GM12878 (cell line): ENCODE results near the gene GRIA2. TPM values are rescaled to one million over a fixed set of nuclear protein-coding genes. Genes with fewer than 3 reads are reported as not detected.

Experiments
- ATAC-seq: fragments of 200-7000 bp; cut with Tn5 transposase; 3 replicates; pipeline ENCODE4 v1.9.1; 2020; ENCODE audit warnings: mild to moderate bottlenecking, moderate library complexity
- BruUV-seq: library from RNA; stranded (reverse); fragments of 400-500 nt; replicated peaks from 2 replicates; lab custom pipeline; 2021; lab: Mats Ljungman, UMichigan
- CTCF ChIA-PET: fragments of 300-600 bp; sonication (Branson Sonifier 250); formaldehyde crosslinking; extraction: SDS; loops from one replicate; lab custom pipeline; 2021; ENCODE audit warnings: inconsistent platforms; lab: Yijun Ruan, JAX
- POLR2A ChIA-PET: fragments of 350-600 bp; formaldehyde crosslinking; extraction: SDS; loops from one replicate; lab custom pipeline; 2021; ENCODE audit warnings: inconsistent platforms; lab: Charles Lee
- RAD21 ChIA-PET: fragments of 300-600 bp; sonication (Branson Sonifier 250); formaldehyde crosslinking; loops from one replicate; lab custom pipeline; 2023; ENCODE audit warnings: antibody characterized with exemption; ENCODE audit not compliant: unreplicated experiment; lab: Charles Lee
- SMC1A ChIA-PET: fragments of 300-600 bp; sonication (Branson Sonifier 250); formaldehyde crosslinking; loops from one replicate; lab custom pipeline; 2023; ENCODE audit not compliant: unreplicated experiment, uncharacterized antibody; lab: Charles Lee
- DNase-seq: peaks from one replicate; pipeline ENCODE4 v3.0.0-alpha.2; 2011; ENCODE audit warnings: low read depth, low spot score
- FAIRE-seq: peaks from 3 replicates; lab custom pipeline; 2011; peaks lifted over from hg19 to GRCh38; lab: Jason Lieb, UNC
- H2AFZ ChIP-seq: 2 replicates; pipeline ENCODE4 v1.6.0; 2011; ENCODE audit warnings: low read depth, low read length, control low read depth; ENCODE audit not compliant: control insufficient read depth
- H3K27ac ChIP-seq: 2 replicates; pipeline ENCODE4 v1.5.1; 2011; ENCODE audit warnings: control low read depth; ENCODE audit not compliant: control insufficient read depth, insufficient read depth
- H3K27me3 ChIP-seq, 2 experiments: replicated peaks in 1 of 2; 2 replicates each; pipeline versions ENCODE4 v1.6.0 to v1.6.1; 2011; ENCODE audit warnings: low read length in 1 of 2; ENCODE audit not compliant: control insufficient read depth in 2 of 2, insufficient read depth in 2 of 2
- H3K36me3 ChIP-seq, 2 experiments: 2 replicates each; pipeline ENCODE4 v1.5.1; 2011; ENCODE audit warnings: low read length in 1 of 2; ENCODE audit not compliant: control insufficient read depth in 2 of 2, insufficient read depth in 2 of 2
- H3K4me1 ChIP-seq: 2 replicates; pipeline ENCODE4 v1.6.1; 2011; ENCODE audit warnings: mild to moderate bottlenecking, low read length, moderate library complexity, mixed read lengths; ENCODE audit not compliant: control insufficient read depth, insufficient read depth
- H3K4me2 ChIP-seq: 2 replicates; pipeline ENCODE4 v1.6.0; 2011; ENCODE audit warnings: control low read depth; ENCODE audit not compliant: control insufficient read depth, insufficient read depth
- H3K4me3 ChIP-seq: fragments of 200-600 bp; sonication (generic); 2 replicates; pipeline ENCODE4 v1.5.1; 2016
- H3K79me2 ChIP-seq: 2 replicates; pipeline ENCODE4 v1.6.0; 2011; ENCODE audit warnings: low read length; ENCODE audit not compliant: control insufficient read depth, insufficient read depth
- H3K9ac ChIP-seq: 2 replicates; pipeline ENCODE4 v1.8.0; 2011; ENCODE audit warnings: low read length, control low read depth, mixed read lengths; ENCODE audit not compliant: control insufficient read depth, insufficient read depth
- H3K9me3 ChIP-seq: replicated peaks from 3 replicates; pipeline ENCODE4 v1.5.1; 2011; ENCODE audit warnings: mild to moderate bottlenecking, low read length; ENCODE audit not compliant: control insufficient read depth, insufficient read depth
- H4K20me1 ChIP-seq: 2 replicates; pipeline ENCODE4 v1.6.0; 2011; ENCODE audit not compliant: control insufficient read depth, insufficient read depth
- NRF1 ChIP-seq: conservative IDR thresholded peaks from 2 replicates; pipeline ENCODE4 v1.6.1; 2011; ENCODE audit warnings: mild to moderate bottlenecking, low read depth, low read length, improper control_type of control experiment
- POU2F2 ChIP-seq: IDR thresholded peaks from 3 replicates; pipeline ENCODE4 v1.6.1; 2011; ENCODE audit warnings: low read depth, mild to moderate bottlenecking, low read length, borderline replicate concordance
- SP1 ChIP-seq: IDR thresholded peaks from one replicate; pipeline ENCODE4 v1.6.1; 2011; ENCODE audit warnings: low read depth, low read length
- STAT1 ChIP-seq: fragments of 450-650 bp; conservative IDR thresholded peaks from 2 replicates; pipeline ENCODE4 v1.6.1; 2014; ENCODE audit warnings: antibody characterized with exemption, mild to moderate bottlenecking
- WGBS: methylation state at CpG from one replicate; pipeline ENCODE4 v1.1.6; 2016; ENCODE audit warnings: low lambda C conversion rate; ENCODE audit not compliant: insufficient replicate concordance, insufficient coverage; ENCODE audit errors: missing lambda C conversion rate; 5-methylcytosine and 5-hydroxymethylcytosine counted together
- in situ Hi-C: fragments of 300-500 bp; cut with MboI; formaldehyde crosslinking; loops from 9 replicates; pipeline ENCODE4 v1.14.3; 2018; ENCODE audit warnings: mixed read lengths
- intact Hi-C: fragments of 100-400 bp; cut with micrococcal nuclease; formaldehyde crosslinking; loops from one replicate; pipeline ENCODE4 v1.14.2; 2022; ENCODE audit not compliant: unreplicated experiment
- polyA plus RNA-seq, 11 experiments: library from polyadenylated mRNA; depleted of rRNA in 4 of 11; unstranded in 6 of 11; stranded (reverse) in 5 of 11; fragments of >200 nt; fragmentation: Nextera tagmentation in 4 of 11; fragmentation: Illumina TruSeq in 1 of 11; extraction: Ambion mirVana in 4 of 11; extraction: Trizol in 1 of 11; gene quantifications; 1 replicate in 1 of 11; 2 replicates in 10 of 11; pipeline versions ENCODE4 v1.2.1 to v1.2.3, GENCODE V29; 2011 to 2016; ENCODE audit warnings: inconsistent platforms in 2 of 11, missing spikeins in 2 of 11, low read depth in 1 of 11
- total RNA-seq, 4 experiments: library from RNA; depleted of rRNA in 3 of 4; stranded (reverse); fragments of >200 nt in 3 of 4; fragmentation: Illumina TruSeq in 1 of 4; extraction: Trizol in 1 of 4; gene quantifications; 2 replicates each; pipeline versions ENCODE4 v1.2.1 to v1.2.3, GENCODE V29; 2013 to 2021
- TF ChIP-seq, protein P1 (sequence below): fragments of 450-650 bp; IDR thresholded peaks from 2 replicates; pipeline ENCODE4 v1.6.1; 2017; ENCODE audit warnings: mild to moderate bottlenecking, moderate library complexity

The GRIA2 gene
- total and polyA plus RNA-seq, 10 of the 15 experiments (the other 5 are each of a cell fraction or from before 2014, with no cell fraction given), result under 0.01 TPM; not detected in 9

DNA sequence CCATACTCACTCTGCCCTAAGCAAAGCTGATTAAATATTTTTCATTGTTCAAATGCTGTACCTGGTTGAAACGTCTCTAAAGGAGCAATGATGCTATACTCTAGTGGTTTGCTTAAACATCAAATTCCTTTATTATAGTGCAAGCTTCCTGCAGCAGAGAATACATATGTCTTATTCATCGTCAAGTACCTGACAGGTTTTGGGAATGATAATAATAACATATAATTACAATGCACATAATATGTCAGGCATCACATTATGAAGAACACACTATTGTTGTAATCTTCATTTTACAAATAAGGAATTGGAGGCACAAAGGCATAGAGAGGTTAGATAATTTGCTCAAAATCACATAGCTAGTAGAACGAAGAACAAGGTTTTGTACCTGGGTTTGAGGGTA is 151.6 kb downstream of the GRIA2 start:
- ChIA-PET CTCF (no interaction called here), POLR2A (no interaction called here), SMC1A (no interaction called here), RAD21 (no interaction called here)
- Histone ChIP-seq H3K4me2 (no peak overlapping the region), H3K79me2 (no peaks in the 10 kb centered on the region), H3K27ac (no peak overlapping the region), H3K27me3 (no peaks in the 10 kb centered on the region), H2AFZ (no peak overlapping the region), H3K9ac (no peak overlapping the region), H3K4me1 (no peaks in the 10 kb centered on the region), H4K20me1 (no peaks in the 10 kb centered on the region), H3K36me3 (no peaks in the 10 kb centered on the region), H3K4me3 (no peak overlapping the region), H3K9me3 (no peaks in the 10 kb centered on the region)
- FAIRE-seq (no peak), DNase-seq (no peak), ATAC-seq (no peak)
- in situ Hi-C loops (no loop called here), intact Hi-C loops (no loop called here)
- 50% methylated on average over 3 of the region's 3 CpGs for WGBS
- no peak for TF ChIP-seq STAT1
- TF ChIP-seq NRF1, result no peak
- no peak for TF ChIP-seq POU2F2
- TF ChIP-seq, protein P1, sequence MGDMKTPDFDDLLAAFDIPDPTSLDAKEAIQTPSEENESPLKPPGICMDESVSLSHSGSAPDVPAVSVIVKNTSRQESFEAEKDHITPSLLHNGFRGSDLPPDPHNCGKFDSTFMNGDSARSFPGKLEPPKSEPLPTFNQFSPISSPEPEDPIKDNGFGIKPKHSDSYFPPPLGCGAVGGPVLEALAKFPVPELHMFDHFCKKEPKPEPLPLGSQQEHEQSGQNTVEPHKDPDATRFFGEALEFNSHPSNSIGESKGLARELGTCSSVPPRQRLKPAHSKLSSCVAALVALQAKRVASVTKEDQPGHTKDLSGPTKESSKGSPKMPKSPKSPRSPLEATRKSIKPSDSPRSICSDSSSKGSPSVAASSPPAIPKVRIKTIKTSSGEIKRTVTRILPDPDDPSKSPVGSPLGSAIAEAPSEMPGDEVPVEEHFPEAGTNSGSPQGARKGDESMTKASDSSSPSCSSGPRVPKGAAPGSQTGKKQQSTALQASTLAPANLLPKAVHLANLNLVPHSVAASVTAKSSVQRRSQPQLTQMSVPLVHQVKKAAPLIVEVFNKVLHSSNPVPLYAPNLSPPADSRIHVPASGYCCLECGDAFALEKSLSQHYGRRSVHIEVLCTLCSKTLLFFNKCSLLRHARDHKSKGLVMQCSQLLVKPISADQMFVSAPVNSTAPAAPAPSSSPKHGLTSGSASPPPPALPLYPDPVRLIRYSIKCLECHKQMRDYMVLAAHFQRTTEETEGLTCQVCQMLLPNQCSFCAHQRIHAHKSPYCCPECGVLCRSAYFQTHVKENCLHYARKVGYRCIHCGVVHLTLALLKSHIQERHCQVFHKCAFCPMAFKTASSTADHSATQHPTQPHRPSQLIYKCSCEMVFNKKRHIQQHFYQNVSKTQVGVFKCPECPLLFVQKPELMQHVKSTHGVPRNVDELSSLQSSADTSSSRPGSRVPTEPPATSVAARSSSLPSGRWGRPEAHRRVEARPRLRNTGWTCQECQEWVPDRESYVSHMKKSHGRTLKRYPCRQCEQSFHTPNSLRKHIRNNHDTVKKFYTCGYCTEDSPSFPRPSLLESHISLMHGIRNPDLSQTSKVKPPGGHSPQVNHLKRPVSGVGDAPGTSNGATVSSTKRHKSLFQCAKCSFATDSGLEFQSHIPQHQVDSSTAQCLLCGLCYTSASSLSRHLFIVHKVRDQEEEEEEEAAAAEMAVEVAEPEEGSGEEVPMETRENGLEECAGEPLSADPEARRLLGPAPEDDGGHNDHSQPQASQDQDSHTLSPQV, result no peak
- no peak for TF ChIP-seq SP1
- no TSS peak for BruUV-seq
